ENCODE data around the gene HIGD1A.

HIGD1A gene

DNA sequence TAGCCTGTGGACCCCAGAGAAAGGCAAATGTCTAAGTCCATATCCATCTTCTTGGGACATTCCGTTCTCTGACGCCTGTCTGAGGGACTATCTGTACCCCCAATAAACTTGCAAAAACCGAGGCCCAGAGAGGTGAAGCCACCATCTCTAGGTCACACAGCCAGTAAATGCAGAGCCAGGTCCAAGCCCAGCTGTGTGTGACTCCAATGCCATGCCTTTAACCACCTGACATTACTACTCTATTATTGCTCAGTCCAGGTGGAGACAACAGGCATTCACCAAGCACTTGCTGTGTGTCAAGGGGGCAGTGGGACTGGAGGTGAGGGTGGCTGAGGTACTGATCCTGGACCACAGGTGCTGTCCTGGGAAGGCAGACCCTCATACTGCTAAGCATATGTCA, 46.0 kb upstream of the HIGD1A start:
- WGBS (ENCODE audit: extremely low coverage, insufficient coverage, low lambda C conversion rate), result no CpG with 5 or more reads among the region's 3 CpGs
- H3K27ac ChIP-seq (ENCODE audit: low read depth, low read length), result no peak overlapping the region
- H3K23ac ChIP-seq (ENCODE audit: low read length), result no peak overlapping the region

DNA sequence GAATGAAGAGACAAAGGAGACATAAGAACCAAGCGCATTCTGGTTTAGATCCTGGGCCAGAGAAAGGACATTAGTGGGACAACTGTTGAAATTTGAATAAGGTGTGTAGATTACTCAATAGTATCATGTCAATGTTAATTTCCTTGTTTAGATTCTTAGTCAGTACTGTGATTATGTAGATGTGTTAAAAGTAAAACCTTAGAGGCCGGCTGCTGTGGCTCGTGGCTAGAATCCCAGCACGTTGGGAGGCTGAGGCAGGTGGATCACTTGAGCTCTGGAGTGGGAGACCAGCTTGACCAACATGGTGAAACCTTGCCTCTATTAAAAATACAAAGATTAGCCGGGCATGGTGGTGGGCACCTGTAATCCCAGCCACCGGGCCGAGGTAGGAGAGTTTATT, 44.7 kb upstream of the HIGD1A start:
- Histone ChIP-seq H3K36me3 (ENCODE audit: control insufficient read depth, insufficient read depth, low read length) (no peaks in the 10 kb centered on the region), H3K79me1 (ENCODE audit: low read length) (no peaks in the 10 kb centered on the region), H3K4me3 (ENCODE audit: low read length) (no peak overlapping the region), H4K5ac (ENCODE audit: low read length) (no peak overlapping the region), H3K4ac (ENCODE audit: low read depth, low read length) (no peak overlapping the region), H2BK15ac (replicated peaks; ENCODE audit: low read depth) (no peak overlapping the region), H3K79me2 (ENCODE audit: control insufficient read depth, insufficient read depth, low read length) (no peaks in the 10 kb centered on the region), H2BK5ac (ENCODE audit: low read length) (no peak overlapping the region), H2BK120ac (ENCODE audit: low read depth, low read length) (no peak overlapping the region), H2AK5ac (ENCODE audit: low read length) (no peak overlapping the region), H3K27me3 (ENCODE audit: insufficient read depth, low read length, poor library complexity) (no peaks in the 10 kb centered on the region), H3K56ac (ENCODE audit: low read length) (no peak overlapping the region), H3K27ac (ENCODE audit: low read depth, low read length) (no peak overlapping the region), H3K18ac (ENCODE audit: low read length) (no peak overlapping the region), H3K9ac (ENCODE audit: low read length) (no peak overlapping the region), H3K4me1 (ENCODE audit: control insufficient read depth, low read depth, low read length) (peaks cover 4% of the 10 kb centered on the region), H4K8ac (ENCODE audit: low read depth, low read length) (no peak overlapping the region), H3K23ac (ENCODE audit: low read length) (no peak overlapping the region), H3K4me2 (ENCODE audit: low read length) (no peak overlapping the region)
- no peak for DNase-seq
- no CpG with 5 or more reads among the region's 7 CpGs for WGBS (ENCODE audit: extremely low coverage, insufficient coverage, low lambda C conversion rate)

More for the DNA sequence above, 46.0 kb upstream of the HIGD1A start:
- Histone ChIP-seq H2AK5ac (ENCODE audit: low read length) (no peak overlapping the region), H3K56ac (ENCODE audit: low read length) (no peak overlapping the region), H3K18ac (ENCODE audit: low read length) (no peak overlapping the region), H3K9ac (ENCODE audit: low read length) (no peak overlapping the region), H2BK5ac (ENCODE audit: low read length) (no peak overlapping the region), H3K4me3 (ENCODE audit: low read length) (no peak overlapping the region), H2BK15ac (replicated peaks; ENCODE audit: low read depth) (no peak overlapping the region), H4K5ac (ENCODE audit: low read length) (no peak overlapping the region), H3K4ac (ENCODE audit: low read depth, low read length) (no peak overlapping the region), H3K27me3 (ENCODE audit: insufficient read depth, low read length, poor library complexity) (no peaks in the 10 kb centered on the region), H3K4me1 (ENCODE audit: control insufficient read depth, low read depth, low read length) (no peaks in the 10 kb centered on the region), H2BK120ac (ENCODE audit: low read depth, low read length) (no peak overlapping the region), H3K4me2 (ENCODE audit: low read length) (no peak overlapping the region), H4K8ac (ENCODE audit: low read depth, low read length) (no peak overlapping the region), H3K36me3 (ENCODE audit: control insufficient read depth, insufficient read depth, low read length) (no peaks in the 10 kb centered on the region), H3K79me1 (ENCODE audit: low read length) (no peaks in the 10 kb centered on the region), H3K79me2 (ENCODE audit: control insufficient read depth, insufficient read depth, low read length) (no peaks in the 10 kb centered on the region)
- DNase-seq, result no peak

DNA sequence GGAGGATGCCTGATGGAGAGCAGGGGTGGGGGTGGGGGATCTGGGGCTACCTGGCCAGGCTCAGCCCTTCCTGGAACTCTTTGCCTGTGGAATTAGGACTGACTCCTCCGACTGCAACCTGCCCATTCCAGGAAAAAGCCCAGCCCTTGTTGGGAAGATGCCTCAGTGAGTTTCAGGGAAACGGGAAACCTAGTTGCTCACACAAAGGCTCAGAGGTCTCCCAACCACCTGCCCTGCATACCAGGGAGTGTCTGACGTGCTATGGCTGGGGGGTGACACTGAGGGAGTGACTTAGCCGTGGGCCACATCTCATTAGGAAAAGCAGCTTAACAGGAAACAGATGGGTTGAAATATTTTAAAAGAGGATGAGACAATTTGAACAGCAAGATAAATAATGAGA, 43.4 kb upstream of the HIGD1A start:
- no peaks in the 10 kb centered on the region for H3K27me3 ChIP-seq (ENCODE audit: insufficient read depth, low read length, poor library complexity)
- H3K4me1 ChIP-seq (ENCODE audit: control insufficient read depth, low read depth, low read length), result peaks cover 4% of the 10 kb centered on the region
- H2BK15ac ChIP-seq (replicated peaks; ENCODE audit: low read depth), result no peak overlapping the region
- H2BK5ac ChIP-seq (ENCODE audit: low read length), result no peak overlapping the region
- no CpG with 5 or more reads among the region's 4 CpGs for WGBS (ENCODE audit: extremely low coverage, insufficient coverage, low lambda C conversion rate)
- no peak overlapping the region for H3K9ac ChIP-seq (ENCODE audit: low read length)
- H3K4ac ChIP-seq (ENCODE audit: low read depth, low read length), result no peak overlapping the region
- no peak overlapping the region for H4K5ac ChIP-seq (ENCODE audit: low read length)
- H2AK5ac ChIP-seq (ENCODE audit: low read length), result no peak overlapping the region
- H3K4me3 ChIP-seq (ENCODE audit: low read length), result no peak overlapping the region
- no peak overlapping the region for H2BK120ac ChIP-seq (ENCODE audit: low read depth, low read length)
- H3K27ac ChIP-seq (ENCODE audit: low read depth, low read length), result no peak overlapping the region
- no peaks in the 10 kb centered on the region for H3K36me3 ChIP-seq (ENCODE audit: control insufficient read depth, insufficient read depth, low read length)
- H3K56ac ChIP-seq (ENCODE audit: low read length), result no peak overlapping the region
- H3K79me2 ChIP-seq (ENCODE audit: control insufficient read depth, insufficient read depth, low read length), result no peaks in the 10 kb centered on the region
- no peaks in the 10 kb centered on the region for H3K79me1 ChIP-seq (ENCODE audit: low read length)
- H3K4me2 ChIP-seq (ENCODE audit: low read length), result no peak overlapping the region
- no peak overlapping the region for H3K18ac ChIP-seq (ENCODE audit: low read length)
- no peak overlapping the region for H3K23ac ChIP-seq (ENCODE audit: low read length)
- H4K8ac ChIP-seq (ENCODE audit: low read depth, low read length), result no peak overlapping the region
- peak; percentile 26 for DNase-seq

DNA sequence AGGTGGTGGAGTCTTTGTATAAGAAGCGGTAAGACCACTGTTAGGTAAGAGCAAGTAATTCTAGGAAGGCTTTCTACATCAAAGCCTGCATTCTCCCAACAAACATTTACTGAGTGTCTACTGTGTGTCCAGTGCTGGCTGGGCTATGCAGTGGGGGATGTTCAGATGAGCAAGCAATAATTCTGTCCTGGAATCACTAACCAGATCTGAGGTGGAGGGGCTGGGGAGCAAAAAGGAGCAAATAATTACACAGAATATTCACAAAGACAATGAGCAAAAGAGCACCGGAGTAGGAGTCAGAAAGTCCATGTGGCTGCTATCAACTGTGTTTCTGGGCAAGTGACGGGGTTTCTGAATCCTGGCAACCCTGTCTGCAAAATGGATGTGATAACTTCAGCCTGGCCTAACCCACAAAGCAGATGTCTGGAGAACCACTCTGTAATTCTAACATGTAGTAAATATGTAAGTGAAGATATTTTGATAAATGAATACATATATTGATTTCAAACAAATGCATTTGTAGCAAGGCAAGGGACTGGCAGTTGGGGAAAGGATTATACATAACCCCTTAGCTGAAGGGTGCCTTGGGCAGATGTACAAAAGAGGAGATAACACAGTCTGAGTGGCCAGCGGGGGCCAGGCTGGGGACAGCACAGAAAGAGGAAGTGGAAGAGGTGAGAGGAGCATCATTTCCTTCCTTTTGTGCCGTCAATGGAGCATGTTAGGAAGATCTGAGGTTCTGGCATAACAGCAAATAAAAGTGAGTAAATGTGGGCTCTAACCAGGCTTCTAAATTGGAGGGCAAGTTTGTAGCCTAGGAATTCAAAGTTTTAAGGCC, 42.6 kb upstream of the HIGD1A start:
- WGBS (ENCODE audit: extremely low coverage, insufficient coverage, low lambda C conversion rate), result no CpG with 5 or more reads among the region's 5 CpGs
- Histone ChIP-seq H3K4me1 (ENCODE audit: control insufficient read depth, low read depth, low read length) (peaks cover 4% of the 10 kb centered on the region), H3K4me2 (ENCODE audit: low read length) (no peak overlapping the region), H2BK5ac (ENCODE audit: low read length) (no peak overlapping the region), H3K9ac (ENCODE audit: low read length) (no peak overlapping the region), H3K18ac (ENCODE audit: low read length) (no peak overlapping the region), H3K4me3 (ENCODE audit: low read length) (no peak overlapping the region), H3K79me2 (ENCODE audit: control insufficient read depth, insufficient read depth, low read length) (no peaks in the 10 kb centered on the region), H2BK15ac (replicated peaks; ENCODE audit: low read depth) (no peak overlapping the region), H3K56ac (ENCODE audit: low read length) (no peak overlapping the region), H3K4ac (ENCODE audit: low read depth, low read length) (no peak overlapping the region), H4K5ac (ENCODE audit: low read length) (no peak overlapping the region), H3K27me3 (ENCODE audit: insufficient read depth, low read length, poor library complexity) (no peaks in the 10 kb centered on the region), H3K36me3 (ENCODE audit: control insufficient read depth, insufficient read depth, low read length) (no peaks in the 10 kb centered on the region), H3K23ac (ENCODE audit: low read length) (no peak overlapping the region), H2AK5ac (ENCODE audit: low read length) (no peak overlapping the region), H4K8ac (ENCODE audit: low read depth, low read length) (no peak overlapping the region), H3K27ac (ENCODE audit: low read depth, low read length) (no peak overlapping the region), H3K79me1 (ENCODE audit: low read length) (no peaks in the 10 kb centered on the region), H2BK120ac (ENCODE audit: low read depth, low read length) (no peak overlapping the region)
- no peak for DNase-seq

DNA sequence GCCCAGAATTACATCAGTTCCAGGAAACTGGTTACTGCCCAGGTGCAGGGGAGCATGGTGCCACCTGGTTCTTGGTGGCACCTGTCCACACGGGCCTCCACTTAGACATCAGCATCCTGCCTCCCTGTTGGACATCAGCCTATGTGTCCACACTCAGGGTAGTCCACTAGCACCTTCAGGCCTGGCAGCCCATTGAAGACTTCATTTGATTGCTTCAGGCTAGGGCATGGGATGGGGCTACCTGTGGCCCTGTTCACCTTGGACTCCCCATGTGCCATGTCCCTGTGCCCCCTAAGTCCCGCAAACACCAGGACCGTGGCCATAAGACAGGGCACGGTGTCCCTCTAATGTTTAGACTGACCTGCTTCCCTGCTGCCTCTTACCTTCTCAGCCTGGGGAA, 40.5 kb upstream of the HIGD1A start:
- DNase-seq, result no peak
- no peak overlapping the region for H3K27ac ChIP-seq (ENCODE audit: low read depth, low read length)
- no peak overlapping the region for H3K9ac ChIP-seq (ENCODE audit: low read length)
- no peak overlapping the region for H2AK5ac ChIP-seq (ENCODE audit: low read length)
- no peak overlapping the region for H3K23ac ChIP-seq (ENCODE audit: low read length)
- H3K56ac ChIP-seq (ENCODE audit: low read length), result no peak overlapping the region
- no peak overlapping the region for H2BK15ac ChIP-seq (replicated peaks; ENCODE audit: low read depth)
- H2BK120ac ChIP-seq (ENCODE audit: low read depth, low read length), result no peak overlapping the region
- no peak overlapping the region for H4K8ac ChIP-seq (ENCODE audit: low read depth, low read length)
- H2BK5ac ChIP-seq (ENCODE audit: low read length), result no peak overlapping the region
- no peak overlapping the region for H3K4me2 ChIP-seq (ENCODE audit: low read length)
- H3K79me2 ChIP-seq (ENCODE audit: control insufficient read depth, insufficient read depth, low read length), result no peaks in the 10 kb centered on the region
- H3K4ac ChIP-seq (ENCODE audit: low read depth, low read length), result no peak overlapping the region
- no CpG with 5 or more reads among the region's 4 CpGs for WGBS (ENCODE audit: extremely low coverage, insufficient coverage, low lambda C conversion rate)
- no peaks in the 10 kb centered on the region for H3K36me3 ChIP-seq (ENCODE audit: control insufficient read depth, insufficient read depth, low read length)
- no peak overlapping the region for H4K5ac ChIP-seq (ENCODE audit: low read length)
- peaks cover 4% of the 10 kb centered on the region for H3K4me1 ChIP-seq (ENCODE audit: control insufficient read depth, low read depth, low read length)
- no peak overlapping the region for H3K4me3 ChIP-seq (ENCODE audit: low read length)
- H3K79me1 ChIP-seq (ENCODE audit: low read length), result no peaks in the 10 kb centered on the region
- H3K18ac ChIP-seq (ENCODE audit: low read length), result no peak overlapping the region
- H3K27me3 ChIP-seq (ENCODE audit: insufficient read depth, low read length, poor library complexity), result no peaks in the 10 kb centered on the region

DNA sequence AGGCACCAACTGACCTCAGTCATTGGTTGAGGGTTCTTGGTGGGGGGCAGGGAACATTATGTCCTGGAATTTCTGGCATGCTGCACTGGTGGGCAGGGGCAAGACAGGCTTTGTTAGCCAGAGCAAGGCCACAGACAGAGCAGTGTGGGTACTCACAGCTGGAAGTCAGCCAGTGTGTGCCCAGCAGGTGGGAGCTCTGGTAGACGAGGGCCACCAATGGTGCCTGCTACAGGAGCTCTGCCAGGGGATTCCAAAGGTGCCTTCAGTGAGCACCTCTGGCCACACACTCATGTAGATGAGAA, 40.1 kb upstream of the HIGD1A start:
- H3K79me1 ChIP-seq (ENCODE audit: low read length), result no peaks in the 10 kb centered on the region
- no peak overlapping the region for H4K5ac ChIP-seq (ENCODE audit: low read length)
- no peak overlapping the region for H2BK15ac ChIP-seq (replicated peaks; ENCODE audit: low read depth)
- no peak overlapping the region for H2BK120ac ChIP-seq (ENCODE audit: low read depth, low read length)
- no peak overlapping the region for H3K56ac ChIP-seq (ENCODE audit: low read length)
- no peak overlapping the region for H2AK5ac ChIP-seq (ENCODE audit: low read length)
- H3K27ac ChIP-seq (ENCODE audit: low read depth, low read length), result no peak overlapping the region
- no peak overlapping the region for H3K4ac ChIP-seq (ENCODE audit: low read depth, low read length)
- no peaks in the 10 kb centered on the region for H3K79me2 ChIP-seq (ENCODE audit: control insufficient read depth, insufficient read depth, low read length)
- no peak overlapping the region for H4K8ac ChIP-seq (ENCODE audit: low read depth, low read length)
- H3K4me2 ChIP-seq (ENCODE audit: low read length), result no peak overlapping the region
- WGBS (ENCODE audit: extremely low coverage, insufficient coverage, low lambda C conversion rate), result no CpG with 5 or more reads among the region's 1 CpG
- H3K9ac ChIP-seq (ENCODE audit: low read length), result no peak overlapping the region
- peaks cover 4% of the 10 kb centered on the region for H3K4me1 ChIP-seq (ENCODE audit: control insufficient read depth, low read depth, low read length)
- H3K4me3 ChIP-seq (ENCODE audit: low read length), result no peak overlapping the region
- H3K27me3 ChIP-seq (ENCODE audit: insufficient read depth, low read length, poor library complexity), result no peaks in the 10 kb centered on the region
- no peak overlapping the region for H2BK5ac ChIP-seq (ENCODE audit: low read length)
- H3K36me3 ChIP-seq (ENCODE audit: control insufficient read depth, insufficient read depth, low read length), result no peaks in the 10 kb centered on the region
- peak; percentile 40 for DNase-seq
- H3K23ac ChIP-seq (ENCODE audit: low read length), result no peak overlapping the region
- H3K18ac ChIP-seq (ENCODE audit: low read length), result no peak overlapping the region
